ENCODE measurements around the gene ANKRD33B.

ANKRD33B gene

GRCh38 chr5:10617103-10617502 lies 53.2 kb downstream of the ANKRD33B start:
- no peak for TF ChIP-seq ZNF274 (IDR thresholded peaks at IDR 0.05; ENCODE audit: low read depth, low read length)
- no peak for TF ChIP-seq SUZ12 (IDR thresholded peaks at IDR 0.05; ENCODE audit: extremely low read depth, insufficient read depth, insufficient read length)
- no peak for TF ChIP-seq YY1 (IDR thresholded peaks at IDR 0.05; ENCODE audit: insufficient read depth, insufficient read length)
- Histone ChIP-seq H3K36me3 (ENCODE audit: insufficient read depth, insufficient read length, low read length) (peaks cover 30% of the 10 kb centered on the region), H3K4me1 (ENCODE audit: insufficient read depth, insufficient read length) (no peaks in the 10 kb centered on the region), H3K9me3 (ENCODE audit: insufficient read depth, low read length) (no peaks in the 10 kb centered on the region), H3K4me3 (ENCODE audit: insufficient read length, low read depth) (no peak overlapping the region), H3K9ac (ENCODE audit: insufficient read length, low read depth) (no peak overlapping the region), H3K27me3 (ENCODE audit: insufficient read depth, insufficient read length) (no peaks in the 10 kb centered on the region)
- DNase-seq (ENCODE audit: low read depth, low spot score): no peak

- Histone ChIP-seq H3K27me3 (ENCODE audit: insufficient read depth, insufficient read length) (no peaks in the 10 kb centered on the region), H3K36me3 (ENCODE audit: insufficient read depth, insufficient read length, low read length) (peaks cover 33% of the 10 kb centered on the region), H3K4me1 (ENCODE audit: insufficient read depth, insufficient read length) (no peaks in the 10 kb centered on the region), H3K9me3 (ENCODE audit: insufficient read depth, low read length) (no peaks in the 10 kb centered on the region), H3K9ac (ENCODE audit: insufficient read length, low read depth) (no peak overlapping the region), H3K4me3 (ENCODE audit: insufficient read length, low read depth) (no peak overlapping the region)
- TF ChIP-seq SUZ12 (IDR thresholded peaks at IDR 0.05; ENCODE audit: extremely low read depth, insufficient read depth, insufficient read length) (no peak), ZNF274 (IDR thresholded peaks at IDR 0.05; ENCODE audit: low read depth, low read length) (no peak), YY1 (IDR thresholded peaks at IDR 0.05; ENCODE audit: insufficient read depth, insufficient read length) (no peak)
- no peak for DNase-seq (ENCODE audit: low read depth, low spot score)
These were observed 54.4 kb downstream of the ANKRD33B start for GRCh38 chr5:10618311-10618710.

GRCh38 chr5:10619649-10620048 lies 55.8 kb downstream of the ANKRD33B start:
- Histone ChIP-seq H3K4me1 (ENCODE audit: insufficient read depth, insufficient read length) (no peaks in the 10 kb centered on the region), H3K9ac (ENCODE audit: insufficient read length, low read depth) (no peak overlapping the region), H3K4me3 (ENCODE audit: insufficient read length, low read depth) (no peak overlapping the region), H3K36me3 (ENCODE audit: insufficient read depth, insufficient read length, low read length) (peaks cover 33% of the 10 kb centered on the region), H3K9me3 (ENCODE audit: insufficient read depth, low read length) (no peaks in the 10 kb centered on the region), H3K27me3 (ENCODE audit: insufficient read depth, insufficient read length) (no peaks in the 10 kb centered on the region)
- no peak for DNase-seq (ENCODE audit: low read depth, low spot score)
- TF ChIP-seq ZNF274 (IDR thresholded peaks at IDR 0.05; ENCODE audit: low read depth, low read length): no peak
- TF ChIP-seq YY1 (IDR thresholded peaks at IDR 0.05; ENCODE audit: insufficient read depth, insufficient read length): no peak
- no peak for TF ChIP-seq SUZ12 (IDR thresholded peaks at IDR 0.05; ENCODE audit: extremely low read depth, insufficient read depth, insufficient read length)

- Histone ChIP-seq H3K27me3 (ENCODE audit: insufficient read depth, insufficient read length) (no peaks in the 10 kb centered on the region), H3K9ac (ENCODE audit: insufficient read length, low read depth) (no peak overlapping the region), H3K4me3 (ENCODE audit: insufficient read length, low read depth) (no peak overlapping the region), H3K9me3 (ENCODE audit: insufficient read depth, low read length) (no peaks in the 10 kb centered on the region), H3K36me3 (ENCODE audit: insufficient read depth, insufficient read length, low read length) (peaks cover 33% of the 10 kb centered on the region), H3K4me1 (ENCODE audit: insufficient read depth, insufficient read length) (no peaks in the 10 kb centered on the region)
- TF ChIP-seq SUZ12 (IDR thresholded peaks at IDR 0.05; ENCODE audit: extremely low read depth, insufficient read depth, insufficient read length) (no peak), ZNF274 (IDR thresholded peaks at IDR 0.05; ENCODE audit: low read depth, low read length) (no peak), YY1 (IDR thresholded peaks at IDR 0.05; ENCODE audit: insufficient read depth, insufficient read length) (no peak)
- no peak for DNase-seq (ENCODE audit: low read depth, low spot score)
These were observed 56.5 kb downstream of the ANKRD33B start for GRCh38 chr5:10620346-10620745.

- no peak for TF ChIP-seq ZNF274 (IDR thresholded peaks at IDR 0.05; ENCODE audit: low read depth, low read length)
- no peak for TF ChIP-seq SUZ12 (IDR thresholded peaks at IDR 0.05; ENCODE audit: extremely low read depth, insufficient read depth, insufficient read length)
- no peak for TF ChIP-seq YY1 (IDR thresholded peaks at IDR 0.05; ENCODE audit: insufficient read depth, insufficient read length)
- H3K36me3 ChIP-seq (ENCODE audit: insufficient read depth, insufficient read length, low read length): peaks cover 33% of the 10 kb centered on the region
- no peak overlapping the region for H3K9ac ChIP-seq (ENCODE audit: insufficient read length, low read depth)
These were observed 58.0 kb downstream of the ANKRD33B start for GRCh38 chr5:10621832-10622231.

GRCh38 chr5:10622810-10623209 lies 58.9 kb downstream of the ANKRD33B start:
- Histone ChIP-seq H3K9ac (ENCODE audit: insufficient read length, low read depth) (no peak overlapping the region), H3K9me3 (ENCODE audit: insufficient read depth, low read length) (no peaks in the 10 kb centered on the region), H3K36me3 (ENCODE audit: insufficient read depth, insufficient read length, low read length) (peaks cover 29% of the 10 kb centered on the region), H3K27me3 (ENCODE audit: insufficient read depth, insufficient read length) (no peaks in the 10 kb centered on the region), H3K4me1 (ENCODE audit: insufficient read depth, insufficient read length) (peaks cover 3% of the 10 kb centered on the region), H3K4me3 (ENCODE audit: insufficient read length, low read depth) (no peak overlapping the region)
- DNase-seq (ENCODE audit: low read depth, low spot score): no peak
- TF ChIP-seq ZNF274 (IDR thresholded peaks at IDR 0.05; ENCODE audit: low read depth, low read length) (no peak), SUZ12 (IDR thresholded peaks at IDR 0.05; ENCODE audit: extremely low read depth, insufficient read depth, insufficient read length) (no peak), YY1 (IDR thresholded peaks at IDR 0.05; ENCODE audit: insufficient read depth, insufficient read length) (no peak)

More at GRCh38 chr5:10621832-10622231, 58.0 kb downstream of the ANKRD33B start:
- peaks cover 3% of the 10 kb centered on the region for H3K4me1 ChIP-seq (ENCODE audit: insufficient read depth, insufficient read length)
- H3K27me3 ChIP-seq (ENCODE audit: insufficient read depth, insufficient read length): no peaks in the 10 kb centered on the region
- H3K9me3 ChIP-seq (ENCODE audit: insufficient read depth, low read length): no peaks in the 10 kb centered on the region
- DNase-seq (ENCODE audit: low read depth, low spot score): no peak
- H3K4me3 ChIP-seq (ENCODE audit: insufficient read length, low read depth): no peak overlapping the region

GRCh38 chr5:10623305-10623910 lies 59.5 kb downstream of the ANKRD33B start:
- H3K4me1 ChIP-seq (ENCODE audit: insufficient read depth, insufficient read length): peaks cover 3% of the 10 kb centered on the region
- DNase-seq (ENCODE audit: low read depth, low spot score): no peak
- H3K9ac ChIP-seq (ENCODE audit: insufficient read length, low read depth): no peak overlapping the region
- TF ChIP-seq ZNF274 (IDR thresholded peaks at IDR 0.05; ENCODE audit: low read depth, low read length) (no peak), YY1 (IDR thresholded peaks at IDR 0.05; ENCODE audit: insufficient read depth, insufficient read length) (no peak), SUZ12 (IDR thresholded peaks at IDR 0.05; ENCODE audit: extremely low read depth, insufficient read depth, insufficient read length) (no peak)
- H3K9me3 ChIP-seq (ENCODE audit: insufficient read depth, low read length): no peaks in the 10 kb centered on the region
- peaks cover 23% of the 10 kb centered on the region for H3K36me3 ChIP-seq (ENCODE audit: insufficient read depth, insufficient read length, low read length)
- H3K27me3 ChIP-seq (ENCODE audit: insufficient read depth, insufficient read length): no peaks in the 10 kb centered on the region
- H3K4me3 ChIP-seq (ENCODE audit: insufficient read length, low read depth): no peak overlapping the region

All from NT2/D1 (cell line).